HG03280 (cell line): ENCODE measurements around the gene ADARB2.

Source experiments
- ATAC-seq: cut with Tn5 transposase; IDR thresholded peaks from one replicate; pipeline ENCODE4 v1.9.1; 2021; ENCODE audit warnings: mild to moderate bottlenecking, moderate library complexity; ENCODE audit not compliant: unreplicated experiment

The ADARB2 gene

GRCh38 chr10:1643908-1644179 lies 93.5 kb downstream of the ADARB2 start:
- ATAC-seq: no peak

- no peak for ATAC-seq
Measured at GRCh38 chr10:1643161-1643907, 94.0 kb downstream of the ADARB2 start.

DNA sequence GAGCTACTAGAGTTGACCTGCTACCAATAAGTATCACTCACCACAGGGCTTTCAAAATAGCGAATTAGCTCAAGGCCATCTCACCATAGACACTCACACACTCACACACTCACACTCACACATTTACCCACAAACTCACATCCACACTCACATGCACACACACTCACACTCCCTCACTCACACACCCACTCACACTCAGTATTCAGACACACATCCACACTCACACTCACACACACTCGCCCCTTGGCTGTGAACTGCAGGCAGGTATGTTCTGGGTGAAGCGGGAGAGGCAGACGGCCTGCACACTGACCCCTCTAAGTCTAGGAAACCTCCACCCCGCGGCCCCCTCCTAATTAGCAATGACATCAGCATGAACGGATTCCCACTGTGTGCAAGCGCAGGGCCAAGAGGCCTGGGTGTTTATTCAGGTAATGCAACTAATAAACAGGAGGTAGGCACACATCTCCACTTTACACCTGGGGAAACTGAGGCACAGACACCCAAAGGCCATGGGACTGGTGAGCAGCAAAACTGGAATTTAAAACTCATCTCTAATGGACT lies 94.6 kb downstream of the ADARB2 start:
- no peak for ATAC-seq

GRCh38 chr10:1641402-1641801 lies 95.9 kb downstream of the ADARB2 start:
- no peak for ATAC-seq

- no peak for ATAC-seq
Measured at GRCh38 chr10:1638889-1639419, 98.4 kb downstream of the ADARB2 start.

DNA sequence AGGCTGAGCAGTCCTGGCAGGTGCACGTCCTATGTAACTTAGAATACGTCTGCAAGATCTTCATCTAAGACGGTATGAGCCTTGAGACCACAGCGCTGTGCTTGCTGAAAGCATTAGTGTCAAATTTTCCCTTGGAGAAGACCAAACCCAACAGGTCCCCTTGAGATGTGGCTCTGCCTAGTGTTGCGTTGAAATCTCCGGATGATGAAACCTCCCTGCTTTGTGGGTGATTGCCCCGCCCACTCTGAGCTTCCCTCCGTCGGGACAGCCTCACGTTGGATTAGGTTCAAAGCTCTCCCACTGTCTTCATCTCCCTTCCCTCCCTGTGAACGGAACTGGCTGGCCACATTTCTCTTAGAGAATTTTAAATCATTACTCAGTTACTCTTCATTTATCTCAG lies 102.0 kb downstream of the ADARB2 start:
- no peak for ATAC-seq

GRCh38 chr10:1634239-1634638 lies 103.1 kb downstream of the ADARB2 start:
- no peak for ATAC-seq

- ATAC-seq: no peak
Measured at GRCh38 chr10:1633783-1634182, 103.5 kb downstream of the ADARB2 start.

DNA sequence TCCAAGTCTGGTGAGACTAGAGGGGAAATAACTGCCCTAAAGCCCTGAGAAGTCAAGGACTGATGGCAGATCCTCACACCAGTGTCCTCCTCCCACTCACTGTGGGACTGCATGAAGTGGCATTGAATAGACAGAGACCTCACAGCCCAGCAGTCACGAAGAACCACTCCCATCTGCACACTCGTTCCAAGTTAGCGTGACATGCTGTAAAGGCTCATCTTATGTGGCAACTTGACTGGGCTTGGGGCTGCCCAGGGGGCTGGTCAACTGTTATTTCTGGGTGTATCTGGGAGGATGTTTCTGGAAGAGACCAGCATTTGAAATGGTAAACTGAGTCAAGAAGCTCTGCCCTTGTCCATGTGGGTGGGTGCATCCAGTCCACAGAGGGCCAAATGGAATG lies 104.7 kb downstream of the ADARB2 start:
- no peak for ATAC-seq

DNA sequence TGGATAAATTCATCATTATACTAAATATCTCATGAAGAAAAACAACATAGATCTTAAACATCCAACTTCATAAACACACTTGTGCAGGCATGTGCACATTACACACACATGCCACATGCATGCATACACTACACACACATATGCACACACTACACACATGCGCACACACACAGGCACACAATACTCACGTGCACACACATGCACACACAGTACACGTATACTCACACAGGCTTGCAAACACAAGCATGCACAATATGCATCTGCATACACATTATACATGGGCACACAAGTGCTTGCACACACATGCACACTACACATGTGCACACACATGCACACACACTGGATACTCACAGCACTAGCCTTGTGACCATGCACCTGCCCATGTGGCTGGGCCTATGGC lies 105.2 kb downstream of the ADARB2 start:
- no peak for ATAC-seq

DNA sequence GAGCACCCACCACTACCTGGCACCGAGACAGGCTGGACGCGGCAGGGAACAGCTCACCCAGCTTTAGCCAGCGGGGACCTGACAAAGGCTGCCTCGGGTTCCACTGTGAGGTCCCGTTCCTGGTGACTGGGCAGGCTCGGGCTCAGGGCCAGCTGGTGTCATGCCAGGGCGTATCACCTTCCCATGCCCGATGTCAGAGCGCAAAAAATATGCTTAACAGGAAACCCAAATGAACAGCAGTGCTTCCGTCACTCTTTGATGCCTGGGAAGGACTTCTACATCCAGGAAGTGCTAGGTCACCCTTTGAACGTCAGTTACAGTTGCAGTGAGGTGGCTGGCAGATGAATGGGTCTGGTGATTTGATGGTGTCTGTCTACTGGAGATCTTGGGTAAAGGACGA lies 106.0 kb downstream of the ADARB2 start:
- no peak for ATAC-seq

DNA sequence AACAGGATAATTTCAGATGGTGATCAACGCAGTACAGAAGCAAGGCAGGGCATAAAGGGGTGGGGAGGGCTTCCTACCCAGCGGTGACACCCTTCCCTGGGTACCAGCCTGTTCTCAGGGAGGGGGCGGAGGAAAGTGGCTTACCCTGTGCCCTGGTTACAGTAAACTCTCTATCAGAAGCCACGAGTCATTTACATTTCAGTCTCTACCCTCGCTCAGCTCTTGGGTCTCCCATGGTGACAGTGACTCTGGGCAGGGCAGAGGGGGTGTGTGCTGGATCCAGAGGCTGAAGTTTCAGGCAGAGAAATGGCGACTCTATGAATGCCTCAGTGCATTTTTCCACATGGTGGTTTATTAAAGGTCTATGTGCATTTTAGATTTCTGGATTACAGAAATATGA lies 107.0 kb downstream of the ADARB2 start:
- ATAC-seq: no peak

DNA sequence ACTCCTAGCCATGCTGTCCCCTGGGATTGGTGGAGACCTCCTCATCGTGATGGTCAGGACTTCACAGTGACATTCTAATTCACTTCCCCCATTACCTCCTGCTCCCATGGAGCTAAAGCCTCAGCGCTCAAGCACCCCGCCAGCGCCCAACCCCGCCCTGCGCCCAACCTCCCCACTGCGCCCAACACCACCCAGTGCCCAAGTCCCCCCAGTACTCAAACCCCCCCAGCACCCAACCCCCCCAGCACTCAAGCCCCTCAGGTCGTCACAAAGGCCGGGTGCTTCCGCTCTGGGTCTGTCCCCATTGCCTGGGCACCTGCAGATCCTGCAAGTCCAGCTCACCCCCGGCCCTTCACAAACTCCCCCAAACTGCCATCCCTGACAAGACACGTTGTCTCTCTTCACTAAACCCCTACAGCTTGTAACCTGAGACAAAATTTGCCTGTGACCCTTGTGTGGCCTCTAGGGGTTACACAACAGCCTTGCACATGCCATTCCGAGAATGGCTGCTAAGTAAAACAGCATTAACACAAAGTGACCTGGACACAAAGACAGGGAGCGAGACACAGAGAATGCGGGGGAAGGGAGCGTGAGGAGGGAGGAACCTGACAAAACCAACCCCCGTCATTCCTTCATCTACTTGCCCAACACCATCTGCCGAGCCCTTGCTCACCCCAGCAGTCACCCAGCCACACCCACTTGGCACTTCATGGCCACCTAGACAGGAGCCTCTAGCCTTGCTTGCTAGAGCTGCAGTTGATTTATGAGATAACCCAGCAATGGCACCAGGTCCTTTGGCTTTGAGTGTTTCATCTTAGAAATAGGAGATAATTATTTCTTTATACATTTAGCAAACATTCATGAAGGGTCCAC lies 107.8 kb downstream of the ADARB2 start:
- no peak for ATAC-seq

DNA sequence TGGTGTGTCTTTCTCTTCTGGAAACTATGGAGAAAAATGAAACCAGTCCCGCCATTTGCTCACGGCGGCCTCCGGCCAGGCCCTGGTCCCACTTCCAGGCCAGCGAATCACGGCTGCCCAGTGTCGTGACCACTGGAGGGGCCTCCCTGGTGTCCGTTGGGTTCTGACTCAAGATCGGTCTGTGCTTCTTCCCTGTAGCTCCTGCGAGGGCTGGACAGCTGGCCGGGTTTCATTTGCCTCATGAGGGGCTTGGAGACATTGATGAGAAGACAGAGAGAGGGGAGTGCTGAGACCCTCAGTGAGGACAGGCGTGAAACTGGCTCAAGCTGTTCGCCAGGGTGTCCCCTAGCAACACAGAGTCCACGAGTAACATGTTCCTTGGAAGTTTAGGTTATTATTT lies 108.6 kb downstream of the ADARB2 start:
- ATAC-seq: no peak

GRCh38 chr10:1627945-1628344 lies 109.4 kb downstream of the ADARB2 start:
- no peak for ATAC-seq

- ATAC-seq: no peak
Measured at GRCh38 chr10:1626835-1627234, 110.5 kb downstream of the ADARB2 start.

GRCh38 chr10:1626410-1626809 lies 110.9 kb downstream of the ADARB2 start:
- no peak for ATAC-seq

DNA sequence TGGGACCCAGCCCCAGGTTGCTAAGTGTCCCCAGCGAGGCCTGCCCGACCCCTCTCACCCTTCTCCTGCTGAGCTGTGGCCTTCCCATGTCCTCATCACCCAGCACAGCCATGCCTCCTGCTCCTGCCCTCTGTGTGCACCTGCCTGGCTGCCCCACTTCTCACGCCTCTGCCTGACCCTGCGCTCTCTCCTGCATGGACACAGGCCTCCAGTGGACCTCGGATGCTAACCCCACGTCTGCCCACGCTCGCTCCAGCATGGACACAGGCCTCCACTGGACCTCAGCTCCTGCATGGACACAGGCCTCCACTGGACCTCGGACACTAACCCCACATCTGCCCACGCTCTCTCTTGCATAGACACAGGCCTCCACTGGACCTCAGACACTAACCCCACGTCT lies 111.6 kb downstream of the ADARB2 start:
- no peak for ATAC-seq

DNA sequence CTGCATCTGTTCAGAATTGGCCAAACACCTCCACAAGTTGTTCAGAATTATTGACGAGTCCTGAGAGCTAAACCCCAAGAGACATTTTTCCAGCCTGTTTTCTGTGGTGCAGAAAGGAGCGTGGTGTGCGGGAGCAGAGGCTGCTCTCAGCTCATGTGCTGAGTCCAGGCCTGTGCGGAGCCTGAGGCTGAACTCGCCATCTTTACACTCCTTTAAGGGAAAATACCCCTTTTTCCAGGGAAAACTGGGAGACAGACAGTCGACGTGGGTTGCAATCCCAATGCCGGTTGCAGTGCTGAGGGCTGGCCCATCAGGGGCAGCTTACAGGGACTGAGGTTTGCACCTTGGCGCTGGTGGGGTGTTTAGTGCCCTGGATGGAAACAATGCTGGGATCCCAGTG lies 112.2 kb downstream of the ADARB2 start:
- ATAC-seq: no peak

DNA sequence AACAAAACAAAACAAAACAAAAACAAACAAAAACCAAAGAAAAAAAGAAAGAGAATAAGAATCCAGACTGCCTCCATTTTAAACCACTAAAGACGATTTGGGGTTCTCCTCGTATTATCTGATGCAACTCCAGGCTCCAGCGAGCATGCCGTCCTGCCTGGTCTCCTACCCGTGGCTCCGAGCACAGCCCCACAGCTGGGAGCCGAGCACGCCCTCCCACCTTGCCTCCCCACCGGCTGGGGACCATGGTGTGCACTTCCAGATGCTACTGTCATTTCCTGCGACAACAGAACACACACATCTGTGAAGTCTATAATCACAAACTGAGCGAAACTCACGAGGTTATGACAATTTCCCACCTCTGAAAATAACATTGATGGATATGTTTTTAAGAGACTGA lies 113.1 kb downstream of the ADARB2 start:
- no peak for ATAC-seq

- ATAC-seq: no peak
Measured at GRCh38 chr10:1620803-1621202, 116.5 kb downstream of the ADARB2 start.
